GM21447 (cell line): ENCODE results near the gene ITGA8.
"Not testable (repeated sequence)": the region's sequence is repeated elsewhere in the genome, so short reads cannot be mapped to it uniquely, and the experiment has no call there.

Source experiments
- ATAC-seq: cut with Tn5 transposase; IDR thresholded peaks from one replicate; pipeline ENCODE4 v1.9.1; 2021; ENCODE audit not compliant: unreplicated experiment

ITGA8 gene

GRCh38 chr10:15719899-15720634 lies at the start of gene ITGA8:
Gene ITGA8, minus strand, starts transcription at chr10:15719922. Its CDS starts 151 bp downstream, at chr10:15719771.
- no peak for ATAC-seq

- no peak for ATAC-seq
Observed at GRCh38 chr10:15764892-15765454, 45.3 kb upstream of the ITGA8 start.

- ATAC-seq = no peak
Observed at GRCh38 chr10:15763006-15763405, 43.3 kb upstream of the ITGA8 start.

- not testable (repeated sequence) for ATAC-seq
Observed at GRCh38 chr10:15762239-15762638, 42.5 kb upstream of the ITGA8 start.

GRCh38 chr10:15761224-15761623 lies 41.5 kb upstream of the ITGA8 start:
- ATAC-seq = not testable (repeated sequence)

GRCh38 chr10:15760681-15761080 lies 41.0 kb upstream of the ITGA8 start:
- no peak for ATAC-seq

- ATAC-seq = no peak
Observed at GRCh38 chr10:15759265-15759664, 39.5 kb upstream of the ITGA8 start.

- no peak for ATAC-seq
Observed at GRCh38 chr10:15758618-15759017, 38.9 kb upstream of the ITGA8 start.

GRCh38 chr10:15754937-15755336 lies 35.2 kb upstream of the ITGA8 start:
- no peak for ATAC-seq

GRCh38 chr10:15751046-15751445 lies 31.3 kb upstream of the ITGA8 start:
- ATAC-seq = no peak

- no peak for ATAC-seq
Observed at GRCh38 chr10:15748126-15748525, 28.4 kb upstream of the ITGA8 start.

- no peak for ATAC-seq
Observed at GRCh38 chr10:15747632-15748031, 27.9 kb upstream of the ITGA8 start.

- no peak for ATAC-seq
Observed at GRCh38 chr10:15745751-15746150, 26.0 kb upstream of the ITGA8 start.

GRCh38 chr10:15744217-15744865 lies 24.6 kb upstream of the ITGA8 start:
- no peak for ATAC-seq

- no peak for ATAC-seq
Observed at GRCh38 chr10:15743443-15743842, 23.7 kb upstream of the ITGA8 start.

- ATAC-seq = no peak
Observed at GRCh38 chr10:15742836-15743235, 23.1 kb upstream of the ITGA8 start.

- no peak for ATAC-seq
Observed at GRCh38 chr10:15742102-15742501, 22.4 kb upstream of the ITGA8 start.

- ATAC-seq = no peak
Observed at GRCh38 chr10:15741581-15741980, 21.9 kb upstream of the ITGA8 start.

GRCh38 chr10:15740261-15740660 lies 20.5 kb upstream of the ITGA8 start:
- no peak for ATAC-seq

GRCh38 chr10:15739254-15739970 lies 19.7 kb upstream of the ITGA8 start:
- ATAC-seq = no peak

- no peak for ATAC-seq
Observed at GRCh38 chr10:15738270-15738925, 18.7 kb upstream of the ITGA8 start.
